Activated gamma-delta T cell treated with Interleukin-2 at 50 U/mL for 16 hours (primary cell): ENCODE results near the gene DLK1.

Source experiments
- DNase-seq: peaks from one replicate; pipeline ENCODE4 v3.0.0-alpha.2; 2020

DLK1 gene

GRCh38 chr14:100715803-100716202 lies 10.9 kb upstream of the DLK1 start:
- DNase-seq: no peak

GRCh38 chr14:100717386-100717785 lies 9.3 kb upstream of the DLK1 start:
- no peak for DNase-seq

DNA sequence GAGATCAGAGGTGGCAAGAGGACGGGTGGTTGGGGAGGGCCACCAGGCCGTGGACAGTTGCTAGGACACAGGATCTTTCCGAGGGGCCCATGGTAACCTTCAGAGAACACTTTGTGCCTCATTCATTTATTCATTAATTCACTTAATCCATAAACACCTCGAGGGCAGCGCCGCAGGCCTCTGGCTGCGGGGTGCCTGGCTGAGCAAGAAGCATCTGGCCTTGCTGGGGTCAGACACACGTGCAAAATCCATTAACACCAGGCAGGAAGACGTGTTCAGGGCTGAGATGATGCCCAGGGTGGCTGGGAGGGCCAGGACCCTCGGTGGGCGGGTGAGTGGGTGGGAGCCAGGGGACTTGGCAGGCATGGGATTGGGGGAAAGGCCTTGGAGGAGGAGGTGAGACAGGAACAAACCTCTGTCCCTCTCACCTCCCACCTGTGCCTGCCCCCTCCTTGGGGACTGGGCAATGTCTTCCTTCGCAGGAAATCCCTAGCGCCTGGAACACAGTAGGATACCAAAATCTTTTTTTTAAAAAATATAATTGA lies 6.6 kb upstream of the DLK1 start:
- DNase-seq: no peak

DNA sequence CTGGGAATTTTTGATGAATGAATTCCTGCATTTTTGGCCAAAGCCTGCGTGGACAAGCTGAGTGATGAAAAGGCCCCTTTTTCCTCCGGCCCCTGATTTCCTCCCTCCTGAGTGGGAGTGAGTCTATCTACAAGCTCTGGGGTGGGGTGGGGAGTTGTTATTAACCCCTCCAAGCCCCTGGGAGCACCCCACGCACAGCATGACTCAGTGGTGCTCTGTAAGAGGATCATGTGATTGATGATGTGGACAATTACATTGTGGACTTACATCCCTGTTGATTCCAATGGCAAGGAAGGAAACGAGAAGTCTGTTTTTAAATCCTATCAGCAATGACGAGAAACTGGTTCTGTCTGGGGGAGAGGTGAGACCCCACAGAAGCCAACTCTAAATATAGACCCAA lies 5.1 kb upstream of the DLK1 start:
- DNase-seq: no peak

DNA sequence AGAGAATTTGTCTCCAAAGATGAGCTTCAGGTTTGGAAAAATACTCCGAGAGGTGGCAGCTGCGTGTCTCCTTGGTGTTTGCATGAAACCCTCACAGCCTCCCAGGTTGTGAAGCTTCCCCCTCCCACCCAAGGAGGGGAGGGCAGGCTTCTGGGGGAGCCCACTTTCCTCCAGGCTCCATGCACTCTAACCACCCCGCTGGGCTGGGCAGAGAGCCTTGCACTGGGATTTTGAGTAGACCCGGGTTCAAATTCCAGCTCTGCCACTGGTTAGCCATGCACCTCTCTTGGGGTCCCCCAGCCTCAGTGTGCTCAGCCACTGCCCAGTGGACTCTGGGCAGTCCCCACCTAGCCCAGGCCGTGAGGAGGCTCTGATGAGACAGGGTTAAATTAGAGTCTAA lies 4.3 kb upstream of the DLK1 start:
- no peak for DNase-seq

DNA sequence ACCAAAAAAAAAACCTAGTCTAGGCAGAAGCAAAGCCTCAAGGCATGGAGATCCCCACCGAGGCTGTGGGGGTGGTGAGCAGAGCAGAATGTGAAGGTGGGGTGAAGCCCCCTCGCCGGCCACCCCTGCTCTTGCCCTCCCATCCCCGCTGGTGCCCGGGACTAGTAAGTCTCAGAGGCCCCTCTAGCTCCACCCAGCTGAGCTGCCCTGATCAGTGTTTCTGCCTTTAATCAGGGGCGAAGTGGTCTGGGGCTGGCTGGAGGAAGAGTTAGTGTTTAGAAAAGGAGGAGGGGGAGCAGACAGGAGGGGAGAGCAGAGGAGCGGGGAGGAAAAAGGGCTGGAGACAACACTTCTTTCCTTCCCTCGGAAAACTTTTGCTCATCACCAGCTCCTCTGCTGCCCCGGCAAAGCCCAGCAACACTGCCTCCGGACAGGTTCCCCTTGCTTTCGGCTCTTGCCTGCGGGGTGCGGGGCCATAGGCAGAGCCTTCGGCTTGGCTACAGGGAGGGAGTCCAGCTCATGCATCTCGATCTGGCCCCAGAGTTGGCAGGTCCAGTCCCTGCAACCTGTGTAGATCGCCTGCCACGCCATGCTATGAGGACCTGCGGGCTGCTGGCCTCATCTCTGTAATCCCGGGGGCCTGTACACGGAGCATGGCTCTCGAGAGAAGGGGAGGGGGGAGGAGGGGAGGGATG lies 3.4 kb upstream of the DLK1 start:
- DNase-seq: no peak

GRCh38 chr14:100723830-100724437 lies 2.8 kb upstream of the DLK1 start:
- DNase-seq: no peak

- no peak for DNase-seq
Observed at GRCh38 chr14:100724536-100724935, 2.2 kb upstream of the DLK1 start.

GRCh38 chr14:100725587-100726387 lies 905 bp upstream of the DLK1 start:
- no peak for DNase-seq

DNA sequence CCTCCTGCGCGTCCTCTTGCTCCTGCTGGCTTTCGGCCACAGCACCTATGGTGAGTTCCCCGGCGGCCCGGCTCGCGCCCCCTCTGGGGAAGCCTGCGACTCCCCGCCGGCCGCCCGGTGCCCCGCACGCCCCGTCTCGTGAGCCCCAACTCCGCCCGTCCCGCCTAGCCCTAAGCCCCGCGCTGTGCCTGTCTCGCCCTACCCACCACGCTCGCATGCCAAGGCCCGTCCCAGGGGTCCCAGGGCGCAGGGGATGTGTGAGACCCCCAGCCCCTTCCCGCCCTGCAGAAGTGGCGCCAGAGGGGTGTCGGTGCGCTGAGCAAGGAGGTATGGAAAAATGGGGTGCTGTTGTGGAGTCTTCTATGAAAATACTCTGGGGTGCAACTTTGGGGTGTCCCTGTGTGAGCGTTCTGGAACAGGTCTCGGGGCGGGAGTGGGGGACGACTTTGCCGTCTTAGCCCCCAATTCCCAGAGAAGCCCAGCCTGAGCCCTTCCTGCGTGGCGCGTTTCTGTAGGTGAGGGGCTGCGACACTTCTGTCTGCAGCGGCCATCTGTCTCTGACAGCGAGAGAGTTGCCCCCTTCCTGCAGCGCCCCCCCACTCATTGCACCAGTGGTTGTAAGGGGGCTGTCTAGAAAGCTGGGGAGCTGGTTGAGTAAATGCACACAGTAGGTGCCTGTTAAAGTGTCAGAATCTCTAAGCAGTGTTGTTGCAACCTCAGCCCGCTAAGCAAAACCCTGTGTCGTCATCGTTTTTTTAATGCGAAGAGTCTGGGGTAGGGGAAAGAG lies 587 bp downstream of the DLK1 start:
- DNase-seq: no peak

DNA sequence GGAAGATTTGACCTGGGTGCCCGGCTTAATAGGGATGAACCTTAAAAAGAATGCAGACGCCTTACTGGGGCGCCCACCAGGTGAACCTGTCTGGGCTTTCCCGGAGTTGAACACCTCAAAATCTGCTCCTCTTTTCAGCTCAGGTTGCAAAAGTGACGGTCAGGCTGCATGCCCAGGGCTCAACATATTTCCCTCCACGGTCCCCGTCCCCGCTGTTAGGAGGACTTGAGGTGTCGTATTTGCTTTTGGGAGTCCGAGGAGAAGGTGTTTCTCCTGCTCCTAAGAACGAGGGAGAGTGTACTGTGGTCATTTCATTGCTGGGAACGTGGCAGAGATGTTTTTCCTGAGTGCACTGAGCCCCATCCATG lies 1.2 kb downstream of the DLK1 start:
- no peak for DNase-seq

GRCh38 chr14:100728962-100729361 lies 2.3 kb downstream of the DLK1 start:
- DNase-seq: no peak

DNA sequence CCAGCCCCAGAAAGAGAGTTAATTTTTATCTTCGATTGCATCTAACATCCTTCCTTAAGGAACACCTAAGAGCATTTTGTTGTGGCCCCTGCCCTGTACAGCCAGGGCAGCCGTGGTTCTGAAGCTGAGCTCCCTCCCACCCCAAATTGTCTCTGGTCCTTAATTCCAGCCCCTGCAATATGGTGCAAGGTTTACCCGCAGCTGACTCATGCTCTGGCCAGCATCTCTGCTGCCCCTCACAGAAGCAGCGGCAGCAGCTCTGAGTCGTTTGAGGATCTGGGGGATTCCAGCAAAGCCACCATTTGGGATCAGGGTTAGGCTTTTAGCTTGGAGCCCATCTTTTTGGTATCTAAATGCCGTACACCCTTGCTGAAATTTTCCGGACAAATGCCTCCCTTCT lies 3.3 kb downstream of the DLK1 start:
- DNase-seq: no peak

- DNase-seq: no peak
Observed at GRCh38 chr14:100730581-100730980, 3.9 kb downstream of the DLK1 start.

DNA sequence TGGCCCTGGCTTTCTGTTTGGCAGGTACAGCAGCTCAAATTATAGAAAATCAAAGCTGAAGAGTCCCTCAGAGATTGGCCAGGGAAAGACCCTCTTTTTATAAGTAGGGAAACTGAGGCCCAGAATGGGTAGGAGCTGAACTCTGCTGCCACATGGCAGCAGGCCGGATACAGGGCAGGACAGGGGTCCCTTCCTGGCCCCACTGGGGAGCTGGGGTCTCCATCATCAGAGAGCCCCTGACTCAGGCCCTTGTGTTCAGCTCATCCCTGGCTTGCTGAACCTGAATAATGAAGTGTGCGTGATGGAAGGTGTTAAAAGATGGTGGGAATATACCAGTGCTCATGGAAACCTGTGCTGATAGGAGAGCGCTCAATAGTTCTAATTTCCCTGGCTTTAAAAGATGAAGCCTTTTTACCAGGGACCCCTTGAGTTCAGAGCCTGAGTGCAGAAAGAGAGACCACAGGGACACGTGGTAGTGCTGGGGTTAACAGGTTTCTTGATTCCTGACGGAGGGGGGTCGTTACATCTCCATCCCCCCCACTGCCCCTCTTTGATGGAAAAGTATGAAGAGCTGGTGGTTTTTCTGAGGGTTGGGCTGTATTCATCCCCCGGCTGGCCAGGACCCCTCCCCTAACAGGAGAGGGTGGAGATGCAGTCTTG lies 4.4 kb downstream of the DLK1 start:
- DNase-seq: no peak

DNA sequence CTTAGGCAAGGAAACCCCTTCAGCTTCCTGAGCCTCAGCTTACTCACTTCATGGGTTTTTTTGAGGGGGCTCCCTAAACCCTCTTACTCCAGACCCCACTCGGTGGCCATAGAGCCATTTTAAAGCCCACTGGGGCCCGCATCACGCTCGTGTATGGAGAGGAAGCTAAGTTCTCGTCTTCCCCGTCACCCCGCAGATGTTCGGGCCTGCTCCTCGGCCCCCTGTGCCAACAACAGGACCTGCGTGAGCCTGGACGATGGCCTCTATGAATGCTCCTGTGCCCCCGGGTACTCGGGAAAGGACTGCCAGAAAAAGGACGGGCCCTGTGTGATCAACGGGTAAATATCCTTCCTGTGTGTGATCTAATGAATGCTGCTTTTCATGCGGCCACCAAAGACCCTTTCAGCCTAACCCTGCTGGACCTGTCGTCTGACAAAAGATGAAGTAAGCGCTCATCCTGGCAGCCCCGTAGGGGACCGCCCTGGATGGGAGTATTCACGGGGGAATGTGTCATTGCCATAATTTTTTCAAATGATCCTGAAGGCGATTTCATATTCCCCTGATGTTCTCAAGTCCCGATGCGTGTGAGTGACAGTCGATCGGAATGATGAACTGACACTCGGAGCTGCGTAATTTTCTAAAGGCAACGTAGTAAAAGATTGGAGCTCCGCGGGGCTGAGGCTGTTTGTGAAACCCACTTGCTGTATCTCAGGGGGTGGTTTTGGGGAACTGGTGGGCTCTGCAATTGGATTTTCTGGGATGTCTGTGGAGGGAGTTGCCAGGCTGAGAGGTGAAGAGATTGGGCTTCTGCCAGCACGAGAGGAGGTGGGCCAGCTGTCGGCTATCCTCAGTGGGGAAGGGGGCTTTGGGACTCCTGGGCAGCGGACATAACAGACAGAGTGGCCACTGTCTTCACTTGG lies 5.4 kb downstream of the DLK1 start:
- DNase-seq: no peak

GRCh38 chr14:100732766-100733100 lies 6.0 kb downstream of the DLK1 start:
- DNase-seq: no peak

GRCh38 chr14:100733152-100733850 lies 6.6 kb downstream of the DLK1 start:
- DNase-seq: no peak

- DNase-seq: no peak
Observed at GRCh38 chr14:100734031-100734990, 7.6 kb downstream of the DLK1 start.

- no peak for DNase-seq
Observed at GRCh38 chr14:100735271-100735670, 8.6 kb downstream of the DLK1 start.
